Neural cell (in vitro differentiated cells): Measurements from ENCODE around the gene CEACAM5. TPM values are rescaled to one million over a fixed set of nuclear protein-coding genes. Genes with fewer than 3 reads are reported as not detected.

Source experiments
- H2AFZ ChIP-seq: fragments of 200-600, 300-800 bp; sonication (generic), shearing (Covaris generic); 2 replicates; pipeline ENCODE4 v1.6.0; 2014; ENCODE audit warnings: low read depth, mild to moderate bottlenecking, antibody characterized with exemption, low read length, moderate library complexity
- H3F3A ChIP-seq: fragments of 200-600 bp; shearing (Covaris generic); 2 replicates; pipeline ENCODE4 v1.6.1; 2016; ENCODE audit warnings: mild to moderate bottlenecking, moderate library complexity, mixed read lengths, antibody characterized with exemption, low read length; ENCODE audit not compliant: insufficient read depth, poor library complexity, severe bottlenecking
- H3K27ac ChIP-seq: fragments of 200-600, 300-800 bp; sonication (generic), shearing (Covaris generic); 2 replicates; pipeline ENCODE4 v1.5.1; 2014; ENCODE audit warnings: mild to moderate bottlenecking, low read length, moderate library complexity
- H3K27me3 ChIP-seq: fragments of 300-800, 200-600 bp; sonication (generic), shearing (Covaris generic); 2 replicates; pipeline ENCODE4 v1.6.0; 2014; ENCODE audit warnings: mild to moderate bottlenecking, low read depth, low read length, moderate library complexity; ENCODE audit not compliant: insufficient read depth
- H3K36me3 ChIP-seq: fragments of 300-800, 200-600 bp; sonication (generic), shearing (Covaris generic); 2 replicates; pipeline ENCODE4 v1.5.1; 2014; ENCODE audit warnings: mild to moderate bottlenecking, antibody characterized with exemption, low read length, moderate library complexity; ENCODE audit not compliant: insufficient read depth
- H3K4me2 ChIP-seq: fragments of 300-800, 200-600 bp; sonication (generic), shearing (Covaris generic); 2 replicates; pipeline ENCODE4 v1.6.0; 2014; ENCODE audit warnings: mild to moderate bottlenecking, low read length
- H3K4me3 ChIP-seq: fragments of 300-800, 200-600 bp; sonication (generic), shearing (Covaris generic); 2 replicates; pipeline ENCODE4 v1.5.1; 2014; ENCODE audit warnings: mild to moderate bottlenecking, low read length, moderate library complexity
- H3K79me2 ChIP-seq: fragments of 200-600 bp; shearing (Covaris generic); replicated peaks from 2 replicates; pipeline ENCODE4 v1.6.0; 2014; ENCODE audit warnings: mild to moderate bottlenecking, low read length, moderate library complexity; ENCODE audit not compliant: insufficient read depth
- H3K9ac ChIP-seq: fragments of 300-800, 200-600 bp; sonication (generic), shearing (Covaris generic); 2 replicates; pipeline ENCODE4 v1.6.1; 2016; ENCODE audit warnings: mild to moderate bottlenecking, low read length, mixed read lengths
- H3K9me2 ChIP-seq: fragments of 200-600 bp; shearing (Covaris generic); 2 replicates; pipeline ENCODE4 v1.6.1; 2016; ENCODE audit warnings: mild to moderate bottlenecking, low read length, mixed read lengths; ENCODE audit not compliant: insufficient read depth
- H3K9me3 ChIP-seq: fragments of 200-600, 300-800 bp; sonication (generic), shearing (Covaris generic); 2 replicates; pipeline ENCODE4 v1.6.1; 2016; ENCODE audit warnings: mild to moderate bottlenecking, mixed run types, low read length, moderate library complexity, mixed read lengths
- H4K20me1 ChIP-seq: fragments of 200-600 bp; shearing (Covaris generic); 2 replicates; pipeline ENCODE4 v1.6.1; 2016; ENCODE audit warnings: mild to moderate bottlenecking, mixed run types; ENCODE audit not compliant: insufficient read depth
- CTCF ChIP-seq: fragments of 450-650 bp; IDR thresholded peaks from 2 replicates; pipeline ENCODE4 v1.5.1; 2014; ENCODE audit warnings: antibody characterized with exemption, mild to moderate bottlenecking, moderate library complexity; ENCODE audit not compliant: poor library complexity, severe bottlenecking
- EZH2 ChIP-seq: fragments of 200-600, 300-800 bp; shearing (Covaris generic), sonication (generic); IDR thresholded peaks from 2 replicates; pipeline ENCODE4 v1.6.1; 2014; ENCODE audit warnings: antibody characterized with exemption, low read length, borderline replicate concordance, mild to moderate bottlenecking; ENCODE audit not compliant: insufficient read depth, poor library complexity, severe bottlenecking
- MXI1 ChIP-seq: fragments of 450-650 bp; conservative IDR thresholded peaks from 2 replicates; pipeline ENCODE4 v1.6.1; 2014; ENCODE audit warnings: antibody characterized with exemption, mild to moderate bottlenecking; ENCODE audit not compliant: poor library complexity, severe bottlenecking
- POLR2AphosphoS5 ChIP-seq: IDR thresholded peaks from 2 replicates; pipeline ENCODE4 v1.6.1; 2012
- RAD21 ChIP-seq: fragments of 450-650 bp; conservative IDR thresholded peaks from 2 replicates; pipeline ENCODE4 v1.6.1; 2014; ENCODE audit warnings: antibody characterized with exemption, mild to moderate bottlenecking, moderate library complexity
- REST ChIP-seq: IDR thresholded peaks from 2 replicates; pipeline ENCODE4 v1.6.1; 2012; ENCODE audit warnings: borderline replicate concordance
- SMC3 ChIP-seq: fragments of 450-650 bp; conservative IDR thresholded peaks from 2 replicates; pipeline ENCODE4 v1.6.1; 2014; ENCODE audit warnings: antibody characterized with exemption, mild to moderate bottlenecking, moderate library complexity; ENCODE audit not compliant: poor library complexity
- TAF1 ChIP-seq: IDR thresholded peaks from 2 replicates; pipeline ENCODE4 v1.6.1; 2012; ENCODE audit warnings: low read depth
- polyA plus RNA-seq: library from polyadenylated mRNA; depleted of rRNA; stranded (reverse); fragments of >200 nt; gene quantifications from 2 replicates; pipeline ENCODE4 v1.2.3, GENCODE V29; 2014

The CEACAM5 gene
- polyA plus RNA-seq, 1 donor from 2014 or later: not detected

GRCh38 chr19:41699231-41699967 is 9.0 kb upstream of the CEACAM5 start:
- Histone ChIP-seq H3K36me3 (no peaks in the 10 kb centered on the region), H3K9me3 (no peaks in the 10 kb centered on the region), H3K79me2 (no peaks in the 10 kb centered on the region), H3K4me3 (no peak overlapping the region), H3F3A (no peaks in the 10 kb centered on the region), H2AFZ (no peak overlapping the region), H3K27me3 (no peaks in the 10 kb centered on the region), H4K20me1 (no peaks in the 10 kb centered on the region), H3K9ac (no peak overlapping the region), H3K27ac (no peak overlapping the region), H3K9me2 (no peaks in the 10 kb centered on the region), H3K4me2 (no peak overlapping the region)
- TF ChIP-seq MXI1 (no peak), RAD21 (no peak), EZH2 (no peak), CTCF (no peak), POLR2AphosphoS5 (no peak), REST (no peak), TAF1 (no peak), SMC3 (no peak)

GRCh38 chr19:41699968-41700323 is 8.5 kb upstream of the CEACAM5 start:
- no peaks in the 10 kb centered on the region for H3K27me3 ChIP-seq
- H3K9ac ChIP-seq: no peak overlapping the region
- H3K9me2 ChIP-seq: no peaks in the 10 kb centered on the region
- H3K4me3 ChIP-seq: no peak overlapping the region
- TF ChIP-seq POLR2AphosphoS5 (no peak), SMC3 (no peak)
- no peaks in the 10 kb centered on the region for H3K36me3 ChIP-seq
- H2AFZ ChIP-seq: no peak overlapping the region
- no peaks in the 10 kb centered on the region for H3F3A ChIP-seq
- H3K9me3 ChIP-seq: no peaks in the 10 kb centered on the region
- H3K79me2 ChIP-seq: no peaks in the 10 kb centered on the region
- no peak overlapping the region for H3K4me2 ChIP-seq
- no peaks in the 10 kb centered on the region for H4K20me1 ChIP-seq
- H3K27ac ChIP-seq: no peak overlapping the region
